Measurements from ENCODE around the gene ART1.
A peak's percentile ranks its signal among the peaks of the same experiment; 100 is the strongest.

ART1 gene

GRCh38 chr11:3622521-3622920 is 22.4 kb upstream of the ART1 start:
- no peak overlapping the region for H3K4me3 ChIP-seq (ENCODE audit: low read length)
- no peak for TF ChIP-seq ZNF274 (IDR thresholded peaks at IDR 0.05; ENCODE audit: low read depth, low read length)

- no peak overlapping the region for H3K4me3 ChIP-seq (ENCODE audit: low read length)
- no peak for TF ChIP-seq ZNF274 (IDR thresholded peaks at IDR 0.05; ENCODE audit: low read depth, low read length)
These were observed 21.8 kb upstream of the ART1 start for GRCh38 chr11:3623121-3623520.

GRCh38 chr11:3623767-3624458 is 21.0 kb upstream of the ART1 start:
- TF ChIP-seq ZNF274 (IDR thresholded peaks at IDR 0.05; ENCODE audit: low read depth, low read length), result no peak
- H3K4me3 ChIP-seq (ENCODE audit: low read length), result no peak overlapping the region

- H3K4me3 ChIP-seq (ENCODE audit: low read length), result no peak overlapping the region
- TF ChIP-seq ZNF274 (IDR thresholded peaks at IDR 0.05; ENCODE audit: low read depth, low read length), result no peak
These were observed 18.5 kb upstream of the ART1 start for GRCh38 chr11:3626250-3626960.

- no peak overlapping the region for H3K4me3 ChIP-seq (ENCODE audit: low read length)
- TF ChIP-seq ZNF274 (IDR thresholded peaks at IDR 0.05; ENCODE audit: low read depth, low read length), result no peak
These were observed 17.6 kb upstream of the ART1 start for GRCh38 chr11:3627291-3627690.

- H3K4me3 ChIP-seq (ENCODE audit: low read length), result no peak overlapping the region
- TF ChIP-seq ZNF274 (IDR thresholded peaks at IDR 0.05; ENCODE audit: low read depth, low read length), result no peak
These were observed 13.6 kb upstream of the ART1 start for GRCh38 chr11:3631331-3631730.

- TF ChIP-seq ZNF274 (IDR thresholded peaks at IDR 0.05; ENCODE audit: low read depth, low read length), result no peak
- no peak overlapping the region for H3K4me3 ChIP-seq (ENCODE audit: low read length)
These were observed 12.8 kb upstream of the ART1 start for GRCh38 chr11:3632070-3632660.

GRCh38 chr11:3635641-3636375 is 9.1 kb upstream of the ART1 start:
- TF ChIP-seq ZNF274 (IDR thresholded peaks at IDR 0.05; ENCODE audit: low read depth, low read length), result no peak
- no peak overlapping the region for H3K4me3 ChIP-seq (ENCODE audit: low read length)

GRCh38 chr11:3637201-3637600 is 7.7 kb upstream of the ART1 start:
- no peak overlapping the region for H3K4me3 ChIP-seq (ENCODE audit: low read length)
- no peak for TF ChIP-seq ZNF274 (IDR thresholded peaks at IDR 0.05; ENCODE audit: low read depth, low read length)

GRCh38 chr11:3638513-3638912 is 6.4 kb upstream of the ART1 start:
- H3K4me3 ChIP-seq (ENCODE audit: low read length), result no peak overlapping the region
- no peak for TF ChIP-seq ZNF274 (IDR thresholded peaks at IDR 0.05; ENCODE audit: low read depth, low read length)

- no peak for TF ChIP-seq ZNF274 (IDR thresholded peaks at IDR 0.05; ENCODE audit: low read depth, low read length)
- no peak overlapping the region for H3K4me3 ChIP-seq (ENCODE audit: low read length)
These were observed 5.1 kb upstream of the ART1 start for GRCh38 chr11:3639841-3640240.

- no peak for TF ChIP-seq ZNF274 (IDR thresholded peaks at IDR 0.05; ENCODE audit: low read depth, low read length)
- no peak overlapping the region for H3K4me3 ChIP-seq (ENCODE audit: low read length)
These were observed 3.7 kb upstream of the ART1 start for GRCh38 chr11:3641191-3641590.

GRCh38 chr11:3641701-3642070 is 3.2 kb upstream of the ART1 start, which contains the start of gene ART5:
Gene ART5 (minus strand): TSS chr11:3641992. CDS start chr11:3641862, 130 bp downstream.
- TF ChIP-seq ZNF274 (IDR thresholded peaks at IDR 0.05; ENCODE audit: low read depth, low read length), result no peak

More at GRCh38 chr11:3641701-3642070, 3.2 kb upstream of the ART1 start, which contains the start of gene ART5:
- H3K4me3 ChIP-seq (ENCODE audit: low read length), result peak within 1 kb of the TSS; percentile 45; the same call in 1 of the 2 replicates
